CD4-positive, alpha-beta memory T cell (primary cell): ENCODE measurements around the gene FNDC1. TPM values are rescaled to one million over a fixed set of nuclear protein-coding genes. Genes with fewer than 3 reads are reported as not detected.

Experiments used
- CTCF ChIA-PET: fragments of 350-600 bp; sonication (Branson Sonifier 250); formaldehyde crosslinking; loops from one replicate; lab custom pipeline; 2021; ENCODE audit warnings: inconsistent platforms; ENCODE audit not compliant: partially characterized antibody; lab: Charles Lee
- POLR2A ChIA-PET: fragments of 350-600 bp; sonication (Branson Sonifier 250); formaldehyde crosslinking; loops from one replicate; lab custom pipeline; 2021; ENCODE audit not compliant: partially characterized antibody; lab: Charles Lee
- DNase-seq, 5 donors: peaks; one replicate each; pipeline versions ENCODE4 v3.0.0 to v3.0.0-alpha.2; 2020 to 2022; ENCODE audit warnings: mixed read lengths in 1 of 5
- H3K27ac ChIP-seq: one replicate; pipeline ENCODE4 v1.7.0; 2013; ENCODE audit warnings: low read depth, low read length
- H3K27me3 ChIP-seq: 2 replicates; pipeline ENCODE4 v1.7.0; 2013; ENCODE audit warnings: mild to moderate bottlenecking, low read length, moderate library complexity; ENCODE audit not compliant: insufficient read depth
- H3K36me3 ChIP-seq: 2 replicates; pipeline ENCODE4 v1.7.0; 2013; ENCODE audit warnings: mild to moderate bottlenecking, low read length, moderate library complexity; ENCODE audit not compliant: insufficient read depth
- H3K4me1 ChIP-seq: 2 replicates; pipeline ENCODE4 v1.7.0; 2013; ENCODE audit warnings: mild to moderate bottlenecking, low read length, moderate library complexity; ENCODE audit not compliant: insufficient read depth
- H3K4me3 ChIP-seq, 2 donors: one replicate each; pipeline ENCODE4 v1.7.0; 2013; ENCODE audit warnings: low read length in 2 of 2, mild to moderate bottlenecking in 1 of 2
- H3K9me3 ChIP-seq, 2 donors: one replicate each; pipeline ENCODE4 v1.7.0; 2013; ENCODE audit warnings: low read length in 2 of 2, control low read depth in 1 of 2; ENCODE audit not compliant: control insufficient read depth in 1 of 2
- H3K27ac Mint-ChIP-seq, 7 donors: one replicate each; pipeline ENCODE4 v1.8.0; 2020 to 2021; ENCODE audit warnings: mixed read lengths in 7 of 7, mild to moderate bottlenecking in 6 of 7, inconsistent platforms in 3 of 7, moderate library complexity in 3 of 7
- H3K27me3 Mint-ChIP-seq, 2 donors: one replicate each; pipeline ENCODE4 v1.8.0; 2020 to 2021; ENCODE audit warnings: mixed read lengths in 2 of 2
- H3K36me3 Mint-ChIP-seq, 2 donors: one replicate each; pipeline ENCODE4 v1.8.0; 2020 to 2021; ENCODE audit warnings: mixed read lengths in 2 of 2, inconsistent platforms in 1 of 2, mild to moderate bottlenecking in 1 of 2
- H3K4me1 Mint-ChIP-seq, 4 donors: one replicate each; pipeline ENCODE4 v1.8.0; 2020 to 2021; ENCODE audit warnings: mixed read lengths in 4 of 4, mild to moderate bottlenecking in 1 of 4
- H3K4me3 Mint-ChIP-seq, 8 donors: one replicate each; pipeline ENCODE4 v1.8.0; 2020 to 2021; ENCODE audit warnings: mixed read lengths in 8 of 8, mild to moderate bottlenecking in 7 of 8, moderate library complexity in 6 of 8, inconsistent platforms in 3 of 8
- H3K9me3 Mint-ChIP-seq, 8 donors: one replicate each; pipeline ENCODE4 v1.8.0; 2020 to 2021; ENCODE audit warnings: mixed read lengths in 8 of 8, mild to moderate bottlenecking in 5 of 8, inconsistent platforms in 3 of 8, moderate library complexity in 1 of 8
- intact Hi-C: fragments of 100-400 bp; cut with micrococcal nuclease; formaldehyde crosslinking; loops from one replicate; pipeline ENCODE4 v1.15.1; 2023
- polyA plus RNA-seq, 2 donors: library from polyadenylated mRNA; unstranded; fragments of 300-500 nt; fragmentation: Illumina TruSeq; gene quantifications; one replicate each; pipeline ENCODE4 v1.2.3, GENCODE V29; 2021
- total RNA-seq, 2 experiments: library from RNA; stranded (reverse); gene quantifications; one replicate each; pipeline ENCODE4 v1.2.3, GENCODE V29; 2021

Gene FNDC1
- total and polyA plus RNA-seq, 4 experiments from 2014 or later, result 0.08 TPM; not detected in 3

DNA sequence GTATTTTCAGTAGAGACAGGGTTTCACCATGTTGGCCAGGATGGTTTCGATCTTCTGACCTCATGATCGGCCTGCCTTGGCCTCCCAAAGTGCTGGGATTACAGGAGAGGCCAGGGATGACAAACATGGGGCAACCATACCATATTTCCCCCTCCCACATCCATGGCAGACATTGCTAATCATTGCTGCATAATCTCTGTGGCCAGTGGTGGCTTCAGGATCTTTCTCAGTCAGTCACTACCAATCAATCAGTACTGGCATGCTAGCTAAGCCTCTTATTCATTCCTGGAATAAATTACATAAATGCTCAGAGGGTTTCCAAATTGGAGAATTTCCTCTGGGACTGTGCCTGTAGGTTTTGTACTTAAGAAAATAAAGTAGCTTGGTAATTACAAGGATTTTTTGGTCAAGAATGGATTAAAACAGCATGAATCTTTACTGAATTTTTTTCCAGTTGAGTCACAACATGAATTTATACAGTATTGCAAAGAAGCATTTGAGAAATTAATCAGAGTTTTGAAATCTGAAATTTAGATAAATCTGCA is 138.1 kb downstream of the FNDC1 start:
- no peak for DNase-seq
- Mint-ChIP-seq H3K4me3 (no peak overlapping the region), H3K4me1 (no peaks in the 10 kb centered on the region), H3K27me3 (peaks cover 4 to 12% of the 10 kb centered on the region in 2 donors), H3K9me3 (no peaks in the 10 kb centered on the region), H3K36me3 (no peaks in the 10 kb centered on the region), H3K27ac (no peak overlapping the region)
- CTCF ChIA-PET, result no interaction called here
- intact Hi-C loops, result no loop called here
- no peak overlapping the region for H3K4me3 ChIP-seq
- H3K36me3 ChIP-seq, result no peaks in the 10 kb centered on the region
- no peaks in the 10 kb centered on the region for H3K9me3 ChIP-seq
- no peaks in the 10 kb centered on the region for H3K4me1 ChIP-seq
- H3K27me3 ChIP-seq, result no peaks in the 10 kb centered on the region
- no peak overlapping the region for H3K27ac ChIP-seq
- POLR2A ChIA-PET, result no interaction called here

- intact Hi-C loops, result no loop called here
- no peaks in the 10 kb centered on the region for H3K27me3 ChIP-seq
- POLR2A ChIA-PET, result interaction anchor here (0.7 kb wide), 1 partner anchor 61 kb away, joined by 4 read pairs; no protein-coding TSS in a partner anchor
- H3K9me3 ChIP-seq, result no peaks in the 10 kb centered on the region
- no peaks in the 10 kb centered on the region for H3K4me1 Mint-ChIP-seq
- DNase-seq, result no peak
- H3K27me3 Mint-ChIP-seq, result peaks cover 4 to 9% of the 10 kb centered on the region in 2 donors
- no peak overlapping the region for H3K27ac Mint-ChIP-seq
- H3K4me3 ChIP-seq, result no peak overlapping the region
- H3K36me3 ChIP-seq, result no peaks in the 10 kb centered on the region
- CTCF ChIA-PET, result no interaction called here
- H3K4me1 ChIP-seq, result no peaks in the 10 kb centered on the region
- H3K9me3 Mint-ChIP-seq, result no peaks in the 10 kb centered on the region
- no peak overlapping the region for H3K27ac ChIP-seq
- H3K4me3 Mint-ChIP-seq, result no peak overlapping the region
- H3K36me3 Mint-ChIP-seq, result no peaks in the 10 kb centered on the region
Measured at GRCh38 chr6:159308198-159308597, 139.0 kb downstream of the FNDC1 start.

GRCh38 chr6:159309723-159310122 is 140.5 kb downstream of the FNDC1 start:
- no peak overlapping the region for H3K4me3 Mint-ChIP-seq
- ChIA-PET POLR2A (no interaction called here), CTCF (no interaction called here)
- no peak overlapping the region for H3K27ac ChIP-seq
- no peaks in the 10 kb centered on the region for H3K9me3 ChIP-seq
- H3K27me3 Mint-ChIP-seq, result peaks cover 3 to 5% of the 10 kb centered on the region in 2 donors
- intact Hi-C loops, result no loop called here
- no peaks in the 10 kb centered on the region for H3K4me1 ChIP-seq
- H3K4me3 ChIP-seq, result no peak overlapping the region
- H3K36me3 Mint-ChIP-seq, result no peaks in the 10 kb centered on the region
- no peaks in the 10 kb centered on the region for H3K36me3 ChIP-seq
- no peak overlapping the region for H3K27ac Mint-ChIP-seq
- no peaks in the 10 kb centered on the region for H3K4me1 Mint-ChIP-seq
- no peak for DNase-seq
- no peaks in the 10 kb centered on the region for H3K9me3 Mint-ChIP-seq
- no peaks in the 10 kb centered on the region for H3K27me3 ChIP-seq

DNA sequence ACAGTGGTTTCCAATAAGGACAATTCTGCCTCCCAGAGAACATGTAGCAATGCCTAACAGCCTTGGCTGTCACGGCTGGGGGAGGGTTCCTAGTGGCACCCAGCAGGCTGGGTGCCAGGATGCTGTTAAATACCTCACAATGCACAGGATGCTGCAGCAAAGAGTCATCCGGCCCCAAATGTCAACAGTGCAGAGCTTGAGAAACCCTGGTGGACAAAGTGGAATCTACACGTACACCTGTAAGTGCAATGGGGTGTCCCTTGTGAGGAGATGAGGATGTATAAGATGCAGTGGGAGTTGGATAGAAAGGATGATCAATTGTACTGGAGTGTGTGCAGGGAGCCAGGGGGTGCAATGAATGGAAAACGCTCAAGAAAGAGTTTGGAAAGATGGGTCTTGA is 142.4 kb downstream of the FNDC1 start:
- Histone ChIP-seq H3K27me3 (no peaks in the 10 kb centered on the region), H3K4me3 (no peak overlapping the region), H3K27ac (no peak overlapping the region), H3K4me1 (no peaks in the 10 kb centered on the region), H3K9me3 (no peaks in the 10 kb centered on the region), H3K36me3 (no peaks in the 10 kb centered on the region)
- H3K27me3 Mint-ChIP-seq, result peaks cover 0 to 4% of the 10 kb centered on the region in 2 donors
- intact Hi-C loops, result no loop called here
- H3K4me1 Mint-ChIP-seq, result no peaks in the 10 kb centered on the region
- H3K36me3 Mint-ChIP-seq, result no peaks in the 10 kb centered on the region
- H3K4me3 Mint-ChIP-seq, result no peak overlapping the region
- no peak for DNase-seq
- POLR2A ChIA-PET, result no interaction called here
- CTCF ChIA-PET, result no interaction called here
- H3K27ac Mint-ChIP-seq, result no peak overlapping the region
- no peaks in the 10 kb centered on the region for H3K9me3 Mint-ChIP-seq

- H3K27ac ChIP-seq, result no peak overlapping the region
- no peaks in the 10 kb centered on the region for H3K27me3 ChIP-seq
- peaks cover 0 to 7% of the 10 kb centered on the region in 2 donors for H3K27me3 Mint-ChIP-seq
- no peaks in the 10 kb centered on the region for H3K4me1 ChIP-seq
- no peak overlapping the region for H3K4me3 ChIP-seq
- no peak overlapping the region for H3K27ac Mint-ChIP-seq
- no peak for DNase-seq
- H3K9me3 Mint-ChIP-seq, result no peaks in the 10 kb centered on the region
- CTCF ChIA-PET, result no interaction called here
- H3K36me3 Mint-ChIP-seq, result no peaks in the 10 kb centered on the region
- no peak overlapping the region for H3K4me3 Mint-ChIP-seq
- H3K9me3 ChIP-seq, result no peaks in the 10 kb centered on the region
- no peaks in the 10 kb centered on the region for H3K36me3 ChIP-seq
- POLR2A ChIA-PET, result no interaction called here
- intact Hi-C loops, result no loop called here
- H3K4me1 Mint-ChIP-seq, result no peaks in the 10 kb centered on the region
Measured at GRCh38 chr6:159312206-159312605, 143.0 kb downstream of the FNDC1 start.

DNA sequence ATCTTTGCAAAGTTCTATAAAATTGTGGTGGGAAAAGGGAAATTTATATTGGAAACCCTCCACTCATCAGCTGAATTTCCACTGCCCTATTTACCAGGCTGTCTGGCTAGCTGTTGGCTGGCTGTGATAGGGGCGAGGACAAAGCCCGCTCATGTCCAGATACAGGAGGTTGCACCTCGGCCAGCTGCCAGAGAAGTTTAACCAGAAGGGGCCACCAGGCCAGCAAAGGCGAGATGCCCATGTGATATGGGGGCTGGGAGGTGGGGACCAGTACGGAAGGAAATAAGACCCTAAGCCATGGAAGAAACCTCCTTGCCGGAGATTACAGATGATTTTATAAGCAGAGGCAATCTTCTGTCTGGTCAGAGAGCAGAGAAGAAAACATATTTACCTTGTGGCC is 143.8 kb downstream of the FNDC1 start:
- Mint-ChIP-seq H3K27me3 (peaks cover 0 to 7% of the 10 kb centered on the region in 2 donors), H3K36me3 (no peaks in the 10 kb centered on the region), H3K4me1 (no peaks in the 10 kb centered on the region), H3K27ac (no peak overlapping the region), H3K4me3 (no peak overlapping the region), H3K9me3 (no peaks in the 10 kb centered on the region)
- no peaks in the 10 kb centered on the region for H3K36me3 ChIP-seq
- ChIA-PET CTCF (no interaction called here), POLR2A (no interaction called here)
- H3K27ac ChIP-seq, result no peak overlapping the region
- no peak for DNase-seq
- intact Hi-C loops, result no loop called here
- H3K27me3 ChIP-seq, result no peaks in the 10 kb centered on the region
- H3K4me3 ChIP-seq, result no peak overlapping the region
- H3K4me1 ChIP-seq, result no peaks in the 10 kb centered on the region
- H3K9me3 ChIP-seq, result no peaks in the 10 kb centered on the region

DNA sequence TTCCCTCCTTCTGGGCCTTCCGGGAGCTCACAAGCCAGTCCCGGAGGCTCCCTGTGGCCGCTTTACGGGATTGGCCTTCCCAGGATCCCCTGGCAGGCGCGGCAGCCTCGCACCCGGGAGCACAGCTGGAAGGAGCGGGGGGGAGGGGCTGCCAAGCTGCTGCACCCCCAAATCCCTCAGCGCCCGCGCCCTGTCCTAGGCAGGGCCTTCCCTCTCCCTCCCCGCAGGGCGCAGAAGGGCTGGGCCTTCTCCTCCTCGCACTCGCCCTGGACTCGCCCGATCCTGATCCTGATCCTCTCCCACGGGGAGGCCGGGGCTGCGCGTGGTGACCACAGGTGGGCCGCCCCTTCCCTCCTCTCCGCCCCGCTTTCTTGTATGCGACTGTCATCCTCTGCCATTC is 146.4 kb downstream of the FNDC1 start:
- no peaks in the 10 kb centered on the region for H3K27me3 ChIP-seq
- H3K4me3 Mint-ChIP-seq, result no peak overlapping the region
- peaks cover 6 to 9% of the 10 kb centered on the region in 2 donors for H3K27me3 Mint-ChIP-seq
- H3K9me3 ChIP-seq, result no peaks in the 10 kb centered on the region
- no peaks in the 10 kb centered on the region for H3K36me3 ChIP-seq
- H3K27ac ChIP-seq, result no peak overlapping the region
- H3K9me3 Mint-ChIP-seq, result no peaks in the 10 kb centered on the region
- no peak overlapping the region for H3K27ac Mint-ChIP-seq
- H3K4me3 ChIP-seq, result no peak overlapping the region
- ChIA-PET POLR2A (no interaction called here), CTCF (no interaction called here)
- H3K4me1 Mint-ChIP-seq, result no peaks in the 10 kb centered on the region
- intact Hi-C loops, result no loop called here
- no peaks in the 10 kb centered on the region for H3K36me3 Mint-ChIP-seq
- DNase-seq, result no peak
- H3K4me1 ChIP-seq, result no peaks in the 10 kb centered on the region

DNA sequence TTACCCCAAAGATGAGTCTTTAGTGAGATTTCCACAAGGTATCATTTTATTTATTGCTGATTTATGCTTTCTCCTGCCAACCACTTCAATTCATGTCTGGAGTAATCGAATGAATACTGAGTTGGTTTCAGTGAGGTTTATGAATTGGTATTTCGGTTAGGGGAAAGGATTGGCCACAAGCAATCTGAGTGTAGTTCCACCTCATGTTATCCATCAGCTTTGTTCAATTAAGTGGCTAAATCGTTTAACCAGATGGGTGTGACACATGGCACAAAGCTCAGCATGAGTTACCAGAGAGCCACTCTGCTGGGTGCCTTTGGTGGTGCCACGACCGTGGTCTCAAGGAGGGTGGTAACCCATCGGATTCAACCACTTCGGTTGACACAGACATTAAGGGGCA is 148.2 kb downstream of the FNDC1 start:
- POLR2A ChIA-PET, result no interaction called here
- Histone ChIP-seq H3K27me3 (no peaks in the 10 kb centered on the region), H3K36me3 (no peaks in the 10 kb centered on the region), H3K4me3 (no peak overlapping the region), H3K27ac (no peak overlapping the region), H3K4me1 (no peaks in the 10 kb centered on the region), H3K9me3 (no peaks in the 10 kb centered on the region)
- Mint-ChIP-seq H3K36me3 (no peaks in the 10 kb centered on the region), H3K27ac (no peak overlapping the region), H3K4me1 (no peaks in the 10 kb centered on the region), H3K27me3 (peaks cover 12 to 13% of the 10 kb centered on the region in 2 donors), H3K9me3 (no peaks in the 10 kb centered on the region), H3K4me3 (no peak overlapping the region)
- no peak for DNase-seq
- CTCF ChIA-PET, result no interaction called here
- intact Hi-C loops, result no loop called here
